ENCODE data around the gene DMBT1. TPM values are rescaled to one million over a fixed set of nuclear protein-coding genes. Genes with fewer than 3 reads are reported as not detected.

Gene DMBT1
- total RNA-seq, 1 donor from 2014 or later, result not detected

DNA sequence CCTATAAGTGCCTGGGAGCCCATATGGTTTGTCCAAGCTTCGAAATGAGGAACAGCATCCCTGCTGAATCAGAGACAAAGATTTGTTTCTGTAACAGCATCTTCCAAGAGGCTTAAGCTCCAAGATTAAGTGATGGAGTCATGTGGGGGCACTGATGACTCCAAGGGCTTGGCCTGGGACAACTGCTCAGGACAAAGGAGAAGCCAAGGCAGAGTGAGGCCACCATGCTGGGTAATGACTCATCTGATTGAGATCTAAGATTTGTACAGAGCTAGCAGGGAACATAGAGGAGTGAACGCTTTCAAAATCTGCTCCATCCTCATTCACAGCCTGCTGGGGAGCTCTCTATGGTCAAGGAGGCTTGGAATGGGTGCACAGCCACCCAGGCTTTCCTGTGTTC is 89.8 kb downstream of the DMBT1 start:
- Histone ChIP-seq H3K4me2 (ENCODE audit: low read length) (no peak overlapping the region), H3K9me3 (ENCODE audit: insufficient read depth, low read depth, low read length) (no peaks in the 10 kb centered on the region), H3K9ac (ENCODE audit: low read length) (no peak overlapping the region), H3K79me2 (ENCODE audit: insufficient read depth, low read length) (no peaks in the 10 kb centered on the region), H3K36me3 (ENCODE audit: insufficient read depth, low read length) (no peaks in the 10 kb centered on the region), H3K27ac (ENCODE audit: low read depth, low read length) (no peak overlapping the region), H2AFZ (ENCODE audit: low read depth, low read length) (no peak overlapping the region), H3K4me3 (ENCODE audit: insufficient read depth, low read depth, low read length) (no peak overlapping the region), H3K27me3 (ENCODE audit: insufficient read depth, low read length) (no peaks in the 10 kb centered on the region), H3K4me1 (ENCODE audit: insufficient read depth, low read length) (no peaks in the 10 kb centered on the region), H4K20me1 (ENCODE audit: insufficient read depth, low read length) (no peaks in the 10 kb centered on the region)
- Mint-ChIP-seq H3K9me3 (ENCODE audit: unreplicated experiment) (peaks cover 2% of the 10 kb centered on the region), H3K27ac (ENCODE audit: unreplicated experiment) (no peak overlapping the region), H3K36me3 (ENCODE audit: low read depth, unreplicated experiment) (no peaks in the 10 kb centered on the region), H3K4me1 (ENCODE audit: low read depth, unreplicated experiment) (no peaks in the 10 kb centered on the region), H3K4me3 (ENCODE audit: unreplicated experiment) (no peak overlapping the region), H3K27me3 (ENCODE audit: low read depth, unreplicated experiment) (peaks cover 59% of the 10 kb centered on the region)
- DNase-seq (ENCODE audit: low read depth), result no peak
- no peak for FAIRE-seq
- TF ChIP-seq EZH2 (IDR thresholded peaks at IDR 0.05; ENCODE audit: insufficient read depth, low read length), result no peak
- TF ChIP-seq, protein P1, sequence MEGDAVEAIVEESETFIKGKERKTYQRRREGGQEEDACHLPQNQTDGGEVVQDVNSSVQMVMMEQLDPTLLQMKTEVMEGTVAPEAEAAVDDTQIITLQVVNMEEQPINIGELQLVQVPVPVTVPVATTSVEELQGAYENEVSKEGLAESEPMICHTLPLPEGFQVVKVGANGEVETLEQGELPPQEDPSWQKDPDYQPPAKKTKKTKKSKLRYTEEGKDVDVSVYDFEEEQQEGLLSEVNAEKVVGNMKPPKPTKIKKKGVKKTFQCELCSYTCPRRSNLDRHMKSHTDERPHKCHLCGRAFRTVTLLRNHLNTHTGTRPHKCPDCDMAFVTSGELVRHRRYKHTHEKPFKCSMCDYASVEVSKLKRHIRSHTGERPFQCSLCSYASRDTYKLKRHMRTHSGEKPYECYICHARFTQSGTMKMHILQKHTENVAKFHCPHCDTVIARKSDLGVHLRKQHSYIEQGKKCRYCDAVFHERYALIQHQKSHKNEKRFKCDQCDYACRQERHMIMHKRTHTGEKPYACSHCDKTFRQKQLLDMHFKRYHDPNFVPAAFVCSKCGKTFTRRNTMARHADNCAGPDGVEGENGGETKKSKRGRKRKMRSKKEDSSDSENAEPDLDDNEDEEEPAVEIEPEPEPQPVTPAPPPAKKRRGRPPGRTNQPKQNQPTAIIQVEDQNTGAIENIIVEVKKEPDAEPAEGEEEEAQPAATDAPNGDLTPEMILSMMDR (IDR thresholded peaks at IDR 0.05; ENCODE audit: insufficient read depth, low read depth, low read length), result no peak

DNA sequence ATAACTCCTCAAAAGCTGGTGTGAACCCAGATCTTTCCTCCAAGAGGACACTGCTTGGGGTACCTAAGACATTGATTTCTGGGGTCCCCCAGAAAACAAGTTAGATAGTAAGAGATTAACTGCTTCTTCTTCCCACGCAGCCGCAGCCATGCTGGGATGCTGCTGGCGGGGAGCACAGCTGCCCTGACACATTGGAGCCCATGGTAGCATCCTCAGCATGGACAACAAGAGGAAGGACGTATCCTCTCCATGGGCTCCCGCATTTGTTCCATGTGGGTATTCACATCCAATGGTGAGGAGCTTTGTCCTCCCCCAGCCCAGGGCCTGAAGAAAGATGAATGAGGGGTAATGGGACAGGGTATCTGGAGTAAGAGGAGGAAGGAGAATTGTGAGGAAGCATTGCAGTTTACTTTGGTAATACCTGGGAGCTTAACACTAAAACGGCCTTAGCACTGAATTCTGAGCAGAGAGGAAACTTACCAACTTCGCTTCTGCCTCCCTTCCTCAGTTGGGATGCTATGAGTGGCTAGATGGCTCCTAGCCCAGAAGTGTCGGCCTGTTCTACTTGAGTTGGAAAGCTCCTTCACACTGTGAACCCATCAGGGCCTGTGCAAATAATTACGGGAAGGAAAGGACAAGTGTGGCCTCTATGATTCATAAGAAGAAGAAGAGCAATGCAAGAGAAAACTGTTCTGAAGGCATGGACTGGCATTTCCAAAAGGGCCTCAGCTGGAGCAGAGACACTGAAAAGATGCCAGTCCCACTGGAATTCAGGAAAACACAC is 95.2 kb downstream of the DMBT1 start:
- H3K27ac Mint-ChIP-seq (ENCODE audit: unreplicated experiment), result no peak overlapping the region
- Histone ChIP-seq H3K27me3 (ENCODE audit: insufficient read depth, low read length) (no peaks in the 10 kb centered on the region), H3K27ac (ENCODE audit: low read depth, low read length) (no peak overlapping the region), H3K4me1 (ENCODE audit: insufficient read depth, low read length) (no peaks in the 10 kb centered on the region), H3K4me2 (ENCODE audit: low read length) (no peak overlapping the region), H2AFZ (ENCODE audit: low read depth, low read length) (no peak overlapping the region), H3K36me3 (ENCODE audit: insufficient read depth, low read length) (no peaks in the 10 kb centered on the region), H3K79me2 (ENCODE audit: insufficient read depth, low read length) (no peaks in the 10 kb centered on the region), H3K4me3 (ENCODE audit: insufficient read depth, low read depth, low read length) (no peak overlapping the region), H3K9me3 (ENCODE audit: insufficient read depth, low read depth, low read length) (no peaks in the 10 kb centered on the region), H3K9ac (ENCODE audit: low read length) (no peak overlapping the region), H4K20me1 (ENCODE audit: insufficient read depth, low read length) (no peaks in the 10 kb centered on the region)
- TF ChIP-seq, protein P1 (IDR thresholded peaks at IDR 0.05; ENCODE audit: insufficient read depth, low read depth, low read length), result no peak
- no peak for TF ChIP-seq EZH2 (IDR thresholded peaks at IDR 0.05; ENCODE audit: insufficient read depth, low read length)
- peaks cover 5% of the 10 kb centered on the region for H3K9me3 Mint-ChIP-seq (ENCODE audit: unreplicated experiment)
- H3K27me3 Mint-ChIP-seq (ENCODE audit: low read depth, unreplicated experiment), result peaks cover 41% of the 10 kb centered on the region
- no peaks in the 10 kb centered on the region for H3K36me3 Mint-ChIP-seq (ENCODE audit: low read depth, unreplicated experiment)
- FAIRE-seq (no peak), DNase-seq (ENCODE audit: low read depth) (no peak)
- no peak overlapping the region for H3K4me3 Mint-ChIP-seq (ENCODE audit: unreplicated experiment)
- peaks cover 2% of the 10 kb centered on the region for H3K4me1 Mint-ChIP-seq (ENCODE audit: low read depth, unreplicated experiment)

DNA sequence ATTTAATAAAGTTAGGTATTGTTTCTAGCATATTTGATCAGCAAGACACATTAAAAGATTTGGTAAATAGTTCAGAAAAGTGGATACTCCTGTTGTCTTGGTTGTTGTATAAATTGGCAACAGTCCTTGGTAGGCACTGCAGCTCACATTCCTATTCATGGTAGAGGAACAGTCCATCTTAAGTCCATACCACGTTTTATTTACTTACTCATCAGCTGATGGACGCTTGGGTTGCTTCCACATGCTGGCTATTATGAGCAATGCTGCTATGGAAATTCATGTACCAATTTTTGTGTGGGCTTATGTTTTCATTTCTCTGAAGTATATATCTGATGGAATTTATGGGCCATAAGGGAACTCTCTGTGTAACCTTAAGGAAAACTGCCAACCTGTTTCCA is 95.8 kb downstream of the DMBT1 start:
- no peak for TF ChIP-seq EZH2 (IDR thresholded peaks at IDR 0.05; ENCODE audit: insufficient read depth, low read length)
- TF ChIP-seq, protein P1 (IDR thresholded peaks at IDR 0.05; ENCODE audit: insufficient read depth, low read depth, low read length), result no peak
- DNase-seq (ENCODE audit: low read depth), result no peak
- H3K79me2 ChIP-seq (ENCODE audit: insufficient read depth, low read length), result no peaks in the 10 kb centered on the region
- H3K4me1 Mint-ChIP-seq (ENCODE audit: low read depth, unreplicated experiment), result peaks cover 2% of the 10 kb centered on the region
- no peaks in the 10 kb centered on the region for H3K36me3 Mint-ChIP-seq (ENCODE audit: low read depth, unreplicated experiment)
- H3K9ac ChIP-seq (ENCODE audit: low read length), result no peak overlapping the region
- no peak overlapping the region for H3K27ac Mint-ChIP-seq (ENCODE audit: unreplicated experiment)
- H3K9me3 Mint-ChIP-seq (ENCODE audit: unreplicated experiment), result peaks cover 5% of the 10 kb centered on the region
- H3K9me3 ChIP-seq (ENCODE audit: insufficient read depth, low read depth, low read length), result no peaks in the 10 kb centered on the region
- no peaks in the 10 kb centered on the region for H3K4me1 ChIP-seq (ENCODE audit: insufficient read depth, low read length)
- no peak overlapping the region for H3K4me3 Mint-ChIP-seq (ENCODE audit: unreplicated experiment)
- H3K36me3 ChIP-seq (ENCODE audit: insufficient read depth, low read length), result no peaks in the 10 kb centered on the region
- no peak overlapping the region for H3K27ac ChIP-seq (ENCODE audit: low read depth, low read length)
- FAIRE-seq, result no peak
- peaks cover 42% of the 10 kb centered on the region for H3K27me3 Mint-ChIP-seq (ENCODE audit: low read depth, unreplicated experiment)
- H3K27me3 ChIP-seq (ENCODE audit: insufficient read depth, low read length), result no peaks in the 10 kb centered on the region
- no peak overlapping the region for H2AFZ ChIP-seq (ENCODE audit: low read depth, low read length)
- H3K4me2 ChIP-seq (ENCODE audit: low read length), result no peak overlapping the region
- H4K20me1 ChIP-seq (ENCODE audit: insufficient read depth, low read length), result no peaks in the 10 kb centered on the region
- H3K4me3 ChIP-seq (ENCODE audit: insufficient read depth, low read depth, low read length), result no peak overlapping the region
